SK-N-DZ (cell line): ENCODE data around the gene POU2AF1.

Source experiments
- DNase-seq: peaks from one replicate; pipeline ENCODE4 v3.0.0-alpha.2; 2015; ENCODE audit warnings: low spot score

The POU2AF1 gene

DNA sequence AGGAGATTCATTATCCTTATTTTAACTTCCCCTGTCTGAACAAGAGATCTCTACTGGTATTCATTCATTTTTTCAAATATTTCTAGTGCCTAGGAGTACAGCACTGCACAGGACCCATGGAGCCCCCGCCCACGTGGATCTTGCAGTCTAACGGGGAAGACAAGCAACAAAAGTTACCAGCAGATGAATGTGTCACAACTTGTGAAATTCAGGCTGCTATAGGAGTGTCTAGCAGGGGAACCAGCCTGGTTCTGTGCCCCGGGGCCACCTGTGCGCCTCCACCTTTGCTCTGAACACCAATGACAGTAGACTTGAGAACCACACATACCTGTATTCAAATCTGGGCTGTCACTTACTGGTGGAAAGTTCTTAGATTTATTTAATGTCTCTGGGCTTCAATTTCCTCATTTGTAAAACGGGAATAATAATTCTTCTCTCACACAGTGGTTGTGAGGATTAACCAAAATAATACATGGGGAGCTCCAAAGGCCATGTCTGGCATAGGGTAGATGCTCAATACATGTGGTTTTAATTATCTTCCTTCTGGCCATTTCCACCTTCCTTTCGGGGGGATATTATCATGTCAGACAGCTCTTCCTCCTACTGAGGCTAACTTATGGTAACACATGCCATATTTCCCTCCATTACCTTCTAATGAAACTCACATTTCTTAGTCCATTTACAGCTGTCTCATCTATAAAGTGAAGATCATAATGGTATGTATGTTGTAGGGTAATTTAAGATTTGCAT, 17.8 kb downstream of the POU2AF1 start:
- DNase-seq, result no peak

DNA sequence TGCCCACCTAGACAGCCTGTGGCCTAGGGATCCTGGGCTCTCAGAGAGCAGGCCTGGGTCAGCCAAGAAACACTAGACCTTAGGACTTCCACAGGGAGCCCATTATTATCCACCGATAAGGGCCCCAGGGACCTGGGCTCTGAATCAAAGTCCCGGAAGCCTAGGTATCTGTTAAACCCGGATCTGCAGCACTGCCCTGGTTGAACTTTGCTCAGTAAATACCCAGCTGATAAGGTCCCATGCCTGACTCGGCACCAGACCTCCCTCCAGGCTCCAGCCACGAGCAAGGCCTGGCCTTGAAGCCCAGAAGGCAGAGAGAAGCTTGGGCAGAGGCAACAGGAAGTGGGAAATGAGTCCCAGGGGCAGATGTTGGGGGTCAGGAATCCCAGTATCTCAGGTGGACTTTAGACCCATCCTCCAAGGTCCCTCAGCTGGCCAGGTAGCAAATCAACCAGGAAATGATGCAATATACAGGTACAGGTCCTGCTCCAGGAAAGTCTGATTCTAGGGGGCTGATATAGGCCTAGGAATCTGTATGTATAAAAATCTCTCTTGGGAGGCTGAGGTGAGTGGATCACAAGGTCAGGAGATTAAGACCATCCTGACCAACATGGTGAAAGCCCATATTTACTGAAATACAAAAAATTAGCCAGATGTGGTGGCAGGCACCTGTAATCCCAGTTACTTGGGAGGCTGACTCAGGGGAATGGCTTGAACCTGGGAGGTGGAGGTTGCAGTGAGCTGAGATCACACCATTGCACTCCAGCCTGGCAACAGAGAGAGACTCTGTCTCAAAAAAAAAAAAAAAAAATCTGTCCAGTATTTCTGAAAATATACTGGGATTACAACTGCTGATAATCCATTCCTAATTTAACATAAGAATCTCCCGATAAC, 18.7 kb downstream of the POU2AF1 start:
- DNase-seq, result no peak

DNA sequence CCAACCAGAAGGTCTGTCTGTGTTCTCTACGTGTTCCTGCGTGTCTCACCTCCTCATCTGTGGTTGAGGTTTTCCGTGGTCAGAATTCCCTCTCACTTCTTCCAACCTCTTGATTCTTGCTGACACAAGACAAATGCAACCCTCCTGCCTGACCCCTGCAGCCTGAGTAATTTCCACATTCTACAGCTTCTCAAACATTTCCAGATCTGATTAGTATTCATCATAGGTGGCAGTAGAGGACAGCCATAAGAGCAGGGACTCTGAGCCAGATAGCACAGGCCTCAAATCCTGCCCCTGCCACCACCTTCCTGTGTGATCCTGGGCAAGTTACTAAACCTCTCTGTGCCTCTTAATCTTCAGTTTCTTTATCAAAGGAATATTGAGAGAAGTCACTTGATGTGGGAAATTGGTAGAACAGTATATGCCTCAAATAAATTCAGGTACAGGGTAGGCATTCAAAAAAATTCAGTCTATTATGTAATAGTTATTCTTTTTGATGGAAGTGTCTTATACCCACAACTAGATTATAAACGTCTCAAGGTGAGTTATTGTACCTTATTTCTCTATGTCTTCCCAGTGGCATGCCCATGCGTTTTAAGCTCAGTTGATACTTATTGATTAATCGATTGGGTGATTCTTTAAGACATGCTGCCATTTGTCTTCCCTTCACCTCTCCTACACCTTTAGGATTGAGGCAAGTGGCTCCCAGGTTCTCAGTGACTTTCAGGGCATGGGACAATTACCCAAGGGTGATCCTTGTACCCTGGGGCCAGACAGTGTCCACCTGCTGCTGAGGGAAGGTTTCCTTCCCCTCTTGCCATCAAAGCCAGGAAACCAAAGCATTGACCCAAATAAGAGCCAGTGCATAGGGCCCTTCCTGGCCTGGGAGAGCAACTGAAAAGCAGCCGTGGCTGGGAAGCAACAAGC, 19.6 kb downstream of the POU2AF1 start:
- no peak for DNase-seq

DNA sequence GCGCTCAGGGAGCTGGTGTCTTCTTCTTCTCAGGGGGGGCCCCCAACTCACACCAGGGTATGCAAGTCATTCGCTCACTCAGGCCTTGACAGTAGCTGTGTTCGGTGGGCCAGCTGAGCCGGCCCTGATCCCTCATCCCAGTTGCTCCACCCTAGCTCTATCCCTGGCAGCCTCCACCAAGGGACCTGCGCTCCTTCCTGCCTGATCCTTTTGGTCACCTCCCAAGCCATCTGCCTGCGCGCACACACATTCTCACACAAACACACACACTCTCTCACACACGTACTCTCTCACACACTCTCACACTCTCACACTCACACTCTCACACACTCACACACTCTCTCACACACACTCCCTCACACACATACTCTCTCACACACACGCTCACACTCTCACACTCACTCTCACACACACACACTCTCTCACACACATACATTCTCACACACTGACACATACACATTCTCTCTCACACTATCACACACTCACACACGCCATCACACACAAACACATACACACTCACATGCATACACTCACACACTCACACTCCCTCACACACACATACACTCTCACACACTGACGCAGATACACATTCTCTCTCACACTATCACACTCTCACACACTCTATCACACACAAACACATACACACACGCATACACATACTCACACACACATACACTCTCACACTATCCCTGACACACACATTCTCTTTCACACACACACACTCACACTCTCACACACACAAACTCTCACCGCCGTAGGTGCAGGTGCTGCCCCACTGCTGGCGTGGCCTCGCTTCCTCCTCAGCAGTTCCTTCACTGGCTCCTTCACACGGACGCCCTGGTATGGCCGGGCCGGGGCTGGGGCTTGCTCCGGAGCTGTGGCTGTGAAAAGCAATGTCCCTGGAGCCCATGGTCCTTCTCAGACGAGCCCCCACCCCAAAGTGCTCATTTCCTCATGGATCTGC, 20.8 kb downstream of the POU2AF1 start:
- DNase-seq, result no peak

DNA sequence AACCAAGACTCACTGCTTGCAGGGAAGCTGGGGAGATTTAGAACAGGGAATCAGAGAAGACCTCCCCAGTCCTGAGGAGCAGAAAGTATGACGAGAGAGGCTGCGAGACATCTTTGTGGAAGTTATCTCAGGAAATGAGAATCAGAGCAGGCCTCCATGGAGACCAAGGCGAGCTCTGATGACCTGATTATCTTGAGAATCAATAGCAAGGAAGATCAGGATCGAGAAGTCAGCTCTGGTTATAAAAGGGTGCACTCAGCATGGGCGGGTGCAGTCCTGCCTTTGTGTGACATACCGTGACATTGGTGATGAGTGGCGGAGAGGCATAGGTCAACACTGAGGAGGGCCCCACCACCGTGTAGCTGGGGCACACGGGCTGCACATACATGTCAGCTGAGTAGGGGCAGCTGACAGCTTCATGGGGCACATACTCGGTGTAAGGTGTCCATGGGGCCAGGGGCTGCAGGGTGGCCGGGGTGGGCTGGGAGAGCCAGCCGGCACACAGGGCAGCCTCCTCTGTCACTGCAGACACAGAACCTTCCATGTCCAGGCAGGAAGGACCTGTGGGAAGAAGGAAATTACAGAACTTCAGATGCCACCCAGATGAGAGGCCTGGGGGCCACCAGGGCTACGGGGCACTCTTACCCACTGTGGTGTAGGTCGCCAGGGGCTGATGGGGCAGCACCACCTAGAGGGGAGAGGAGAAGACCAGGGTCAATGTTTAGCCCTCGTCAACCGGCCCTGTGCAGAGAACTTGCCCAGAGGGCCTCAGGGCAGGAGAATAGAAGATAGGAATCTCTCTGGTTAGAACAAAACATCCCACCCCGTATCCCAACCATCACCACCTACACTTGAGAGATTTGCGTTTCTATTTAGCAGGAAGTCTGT, 21.7 kb downstream of the POU2AF1 start:
- no peak for DNase-seq

DNA sequence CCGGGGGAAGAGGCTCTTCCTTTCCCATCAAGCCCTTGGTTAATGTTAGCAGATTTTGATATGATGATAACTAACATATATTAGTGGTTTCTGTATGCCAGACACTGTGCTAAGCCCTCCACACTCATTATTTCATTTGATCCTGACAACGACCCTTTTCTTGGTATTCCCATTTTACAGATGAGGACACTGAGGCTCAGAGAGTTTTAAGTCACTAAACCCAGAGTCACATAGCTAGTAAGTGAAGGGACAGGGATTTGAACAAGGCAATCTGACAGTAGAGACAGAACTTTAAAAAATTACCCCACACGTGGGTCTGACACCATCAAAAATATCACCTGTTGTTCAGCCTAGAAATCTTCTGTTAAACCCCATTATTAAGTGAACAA, 22.4 kb downstream of the POU2AF1 start:
- no peak for DNase-seq

DNA sequence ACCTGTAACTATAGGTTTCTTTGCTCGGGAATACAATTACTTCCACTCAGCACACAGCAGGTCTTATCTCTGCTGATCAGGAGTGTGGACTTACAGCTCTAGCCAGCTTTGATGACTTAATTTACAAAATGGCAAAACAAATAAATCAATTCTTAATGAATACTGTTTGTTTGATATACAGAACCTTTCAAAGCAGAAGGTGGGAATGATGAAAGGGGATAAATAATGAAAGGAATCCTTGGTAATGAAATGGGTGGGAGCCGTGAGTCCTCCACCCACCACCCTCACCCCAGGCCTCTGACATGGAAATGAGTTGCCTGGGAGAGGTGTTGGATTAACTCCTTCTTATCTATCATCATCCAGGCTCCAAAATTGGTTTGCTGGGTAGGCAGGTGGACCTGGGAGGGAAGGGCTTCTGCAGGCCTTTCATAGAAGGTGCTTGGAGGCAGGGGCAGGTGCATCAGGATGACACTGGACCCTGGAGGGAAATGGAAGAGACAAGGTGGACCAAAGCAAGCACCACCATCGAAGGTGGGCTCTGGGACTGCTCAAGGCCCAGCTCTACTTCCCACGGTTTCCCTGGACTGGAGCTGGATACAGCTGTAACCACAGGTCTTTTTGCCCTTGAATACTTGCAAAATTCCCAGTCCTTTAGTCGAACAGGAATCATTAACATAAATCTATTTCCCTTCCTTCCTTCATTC, 23.0 kb downstream of the POU2AF1 start:
- no peak for DNase-seq

DNA sequence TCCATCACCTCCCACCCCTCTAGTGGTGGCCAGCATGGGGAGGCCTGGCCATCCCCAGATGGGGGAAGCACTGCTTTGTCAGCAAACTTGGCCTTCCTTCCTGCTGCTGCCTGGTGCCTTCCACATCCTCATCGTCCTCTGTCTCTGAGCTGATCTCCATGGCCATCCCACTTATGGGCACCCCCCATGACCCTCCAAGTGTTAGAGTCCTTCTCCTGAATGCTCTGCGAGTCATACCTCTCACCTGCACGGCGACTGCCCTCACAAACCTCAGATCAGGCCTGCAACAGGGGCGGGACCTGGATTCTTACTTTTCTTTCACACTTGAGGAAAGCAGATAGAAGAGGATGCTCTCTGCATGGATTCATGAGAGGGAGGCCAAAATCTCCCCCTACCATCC, 24.0 kb downstream of the POU2AF1 start:
- no peak for DNase-seq

DNA sequence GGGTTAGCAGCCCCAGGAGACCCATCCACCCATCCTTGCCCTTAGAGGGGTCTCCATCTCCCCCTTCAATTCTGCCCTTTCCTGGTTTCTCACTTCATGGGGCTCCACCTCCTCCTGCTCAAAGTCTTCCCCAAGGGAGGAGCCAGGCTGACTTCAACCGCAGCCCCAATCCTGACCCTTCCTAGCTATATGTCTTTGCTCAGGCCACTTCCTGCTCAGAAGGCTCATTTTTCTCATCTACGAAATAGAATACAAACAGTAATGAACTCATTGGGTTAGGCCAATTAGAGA, 24.5 kb downstream of the POU2AF1 start:
- no peak for DNase-seq

DNA sequence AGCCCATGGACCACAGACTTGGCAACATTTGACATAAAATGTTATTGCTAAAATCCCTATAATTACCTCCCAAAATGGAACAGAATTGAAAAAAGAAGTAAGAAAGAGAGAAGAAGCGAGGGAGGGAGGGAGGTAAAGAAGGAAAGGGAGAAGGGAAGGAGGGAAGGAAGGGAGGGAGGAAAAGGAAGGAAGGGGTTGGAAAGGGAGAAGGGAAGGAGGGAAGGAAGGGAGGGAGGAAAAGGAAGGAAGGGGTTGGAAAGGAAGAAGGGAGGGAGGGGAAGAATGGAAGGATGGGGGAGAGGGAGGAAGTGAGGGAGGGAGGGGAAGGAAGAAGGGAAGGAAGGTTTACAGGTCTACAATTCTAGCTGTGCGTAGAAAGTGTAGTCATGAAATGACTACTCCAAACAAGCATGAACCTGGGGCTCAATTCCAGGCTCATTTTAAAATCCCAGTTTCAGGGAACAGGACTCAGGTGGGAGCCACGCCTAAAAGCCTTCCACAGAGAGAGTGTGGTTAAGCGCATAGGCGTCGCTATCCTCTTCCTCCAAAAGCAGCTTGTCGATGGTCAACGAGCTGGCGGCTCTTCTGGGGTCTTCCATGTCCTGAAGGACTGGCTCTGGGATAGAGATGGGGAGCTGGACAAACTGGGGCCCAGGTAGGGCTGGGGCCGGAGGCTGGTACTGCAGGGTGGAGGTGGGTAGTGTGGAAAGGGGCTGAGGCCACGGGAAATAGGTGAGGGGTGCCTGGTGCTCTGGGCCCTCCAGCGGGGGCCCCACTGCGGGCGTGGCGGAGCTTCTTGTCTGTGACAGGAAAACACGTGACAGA, 25.1 kb downstream of the POU2AF1 start:
- DNase-seq, result no peak

DNA sequence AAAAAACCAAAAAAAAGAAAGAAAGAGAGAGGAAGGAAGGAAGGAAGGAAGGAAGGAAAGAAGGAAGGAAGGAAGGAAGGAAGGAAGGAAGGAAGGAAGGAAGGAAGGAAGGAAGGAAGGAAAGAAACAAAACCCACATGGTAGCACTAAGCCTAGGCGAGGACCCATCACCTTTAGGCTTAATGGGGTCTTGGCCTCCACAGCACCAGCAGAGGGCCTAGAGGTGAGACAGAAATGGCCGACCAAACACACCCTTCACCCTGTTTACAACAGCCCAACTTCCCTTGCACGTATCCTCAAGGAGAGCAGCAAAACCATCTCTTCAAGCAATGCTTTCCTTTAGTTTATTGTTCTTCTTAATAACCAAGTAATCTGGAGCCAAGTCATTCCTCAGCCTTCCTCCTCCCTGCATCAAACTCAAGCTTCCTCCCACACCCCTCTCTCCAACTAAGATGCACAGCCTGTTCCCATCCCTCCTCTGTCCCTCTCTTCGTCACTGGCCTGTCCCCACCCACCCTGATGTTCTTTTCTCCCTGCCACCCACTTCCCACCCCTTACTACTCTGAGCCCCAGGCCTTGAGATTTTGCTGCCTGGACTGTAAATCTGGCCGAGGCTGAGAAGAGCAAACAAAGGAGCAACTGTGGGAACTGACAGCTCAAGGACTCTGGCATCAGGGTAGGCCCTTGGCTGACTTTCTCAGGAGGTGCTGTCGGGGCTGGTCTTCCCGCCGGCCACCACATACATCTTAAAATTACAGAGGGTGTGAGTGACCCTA, 26.0 kb downstream of the POU2AF1 start:
- no peak for DNase-seq

DNA sequence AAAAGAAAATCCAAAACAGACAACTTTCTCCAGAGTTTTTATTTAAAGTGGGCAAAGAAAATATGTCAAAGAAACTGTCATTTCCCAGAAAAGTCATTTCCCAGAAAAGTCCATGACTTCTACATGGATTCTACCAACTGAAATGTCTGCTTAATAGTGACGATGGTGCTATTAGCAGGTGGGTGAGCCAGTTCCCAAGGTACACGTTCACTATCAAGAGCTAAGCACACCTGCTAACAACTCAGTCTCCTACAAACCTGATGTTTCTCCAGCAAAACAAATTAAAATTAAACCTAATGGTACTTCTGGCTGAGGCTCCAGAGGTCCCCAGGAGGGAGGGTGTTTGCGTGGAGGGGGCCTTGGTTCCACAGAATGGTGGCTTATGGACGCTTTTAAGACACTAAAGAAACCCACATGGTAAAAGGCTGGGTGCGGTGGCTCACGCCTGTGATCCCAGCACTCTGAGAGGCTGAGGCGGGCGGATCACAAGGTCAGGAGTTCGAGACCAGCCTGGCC, 26.8 kb downstream of the POU2AF1 start:
- no peak for DNase-seq

DNA sequence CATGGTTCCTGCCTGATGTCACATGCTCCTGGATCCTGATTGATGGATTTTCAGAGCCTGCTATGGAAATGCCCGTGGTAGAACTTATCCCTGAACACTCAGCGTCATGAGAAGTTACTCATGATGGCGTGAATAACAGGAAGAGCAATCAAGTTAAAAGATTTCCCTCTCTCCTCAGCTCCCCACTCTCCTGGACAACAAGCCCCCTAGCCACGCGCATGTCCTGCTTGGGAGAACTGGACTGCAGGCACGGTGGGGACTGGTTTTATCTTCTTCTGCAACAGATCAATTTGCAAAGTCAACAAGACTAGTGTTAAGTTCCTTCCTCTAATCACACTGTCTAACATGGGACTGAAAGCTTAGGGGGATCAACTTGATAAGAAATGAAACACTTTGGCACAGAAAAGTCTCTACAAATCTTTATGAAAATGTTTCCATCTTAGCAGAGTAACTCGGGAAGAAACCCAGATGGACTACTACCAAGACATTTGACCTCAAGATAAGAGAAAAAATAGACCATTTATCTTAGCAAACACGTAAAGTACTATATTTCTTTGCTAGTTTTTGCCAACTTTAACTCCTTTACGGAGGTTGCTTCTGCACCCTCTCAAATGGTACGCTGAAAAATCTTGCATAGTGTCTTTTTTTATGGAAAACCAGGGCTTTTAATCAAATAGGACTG, 27.6 kb downstream of the POU2AF1 start:
- no peak for DNase-seq

DNA sequence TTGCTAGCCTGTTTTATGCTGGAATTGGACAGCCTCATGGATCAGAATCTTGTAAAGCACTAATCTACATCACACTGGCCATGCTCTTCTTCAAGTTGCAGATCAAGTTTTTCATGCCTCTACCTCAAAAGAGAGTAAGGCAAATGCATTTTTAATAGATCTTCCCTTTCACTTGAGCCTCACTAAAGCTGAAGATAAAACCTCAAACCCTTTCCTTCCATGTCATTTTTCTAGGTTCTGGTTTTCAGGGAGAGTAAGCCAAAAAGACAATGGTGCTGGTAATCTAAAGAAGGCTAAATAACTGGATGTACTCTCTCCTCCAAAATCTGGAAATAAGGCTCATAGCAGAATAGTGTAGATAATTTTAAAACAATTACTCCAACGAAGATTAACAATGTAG, 28.3 kb downstream of the POU2AF1 start:
- DNase-seq, result no peak

DNA sequence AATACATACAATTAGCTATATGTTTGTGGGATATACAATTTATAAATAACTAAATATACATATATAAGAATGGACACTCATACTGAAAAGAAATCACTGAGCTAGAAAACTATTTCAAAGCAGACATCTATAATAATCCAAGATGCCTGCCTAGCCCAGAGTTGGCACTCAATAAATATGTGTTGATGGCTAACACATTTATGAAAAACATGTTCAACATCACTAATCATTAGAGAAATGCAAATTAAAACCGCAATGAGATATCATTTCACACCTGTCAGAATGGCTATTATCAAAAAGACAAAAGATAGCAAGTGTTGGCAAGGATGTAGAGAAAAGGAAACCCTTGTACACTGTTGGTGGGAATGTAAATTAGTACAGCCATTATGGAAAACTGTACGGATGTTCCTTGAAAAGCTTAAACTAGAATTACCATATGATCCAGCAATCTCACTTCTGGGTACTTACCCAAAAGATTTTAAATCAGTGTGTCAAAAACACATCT, 29.8 kb downstream of the POU2AF1 start:
- no peak for DNase-seq

DNA sequence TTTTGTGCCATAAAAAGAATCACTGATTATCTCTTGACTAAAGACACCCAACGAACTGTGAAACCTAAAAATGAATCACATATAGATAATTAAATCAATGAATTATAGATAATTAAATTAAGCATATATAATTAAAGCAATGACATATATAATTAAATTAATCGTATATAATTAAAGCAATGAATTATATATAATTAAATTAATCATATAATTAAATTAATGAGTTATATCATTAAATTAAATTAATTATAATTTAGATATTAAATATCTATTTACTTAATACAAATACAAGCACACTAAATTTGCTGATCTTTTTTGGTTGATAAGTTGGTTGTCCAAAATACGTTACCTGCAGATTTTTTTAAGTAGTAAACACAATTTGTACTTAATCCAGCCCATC, 30.9 kb downstream of the POU2AF1 start:
- DNase-seq, result no peak

DNA sequence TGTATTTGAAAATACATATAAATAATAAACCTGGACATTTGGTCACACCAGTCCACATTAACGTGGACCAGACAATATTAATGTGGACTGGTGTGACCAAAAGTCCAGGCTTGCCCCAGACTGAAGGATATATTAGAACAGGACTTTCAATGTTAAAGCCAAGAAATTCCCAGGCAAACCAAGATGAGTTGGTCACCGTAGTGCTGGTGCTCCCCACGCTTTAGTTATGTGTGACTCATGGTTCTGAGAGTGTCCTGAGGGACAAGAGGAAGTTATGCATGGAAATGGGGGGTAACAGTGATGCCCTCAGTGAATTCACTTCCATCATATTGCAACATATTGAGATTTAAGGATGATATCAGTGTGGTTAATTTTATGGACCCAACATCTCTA, 31.4 kb downstream of the POU2AF1 start:
- no peak for DNase-seq
